Thyroid gland (tissue), 4 donors: Measurements from ENCODE around the gene KCNH1.

Experiments
- CTCF ChIP-seq, 6 experiments: fragments of 200-600 bp in 3 of 6; fragments of 450-650 bp in 3 of 6; sonication (generic) in 3 of 6; IDR thresholded peaks; one replicate each; pipeline ENCODE4 v1.5.1; 2016 to 2019; ENCODE audit warnings: antibody characterized with exemption in 6 of 6, mild to moderate bottlenecking in 2 of 6, inconsistent platforms in 1 of 6, moderate library complexity in 1 of 6
- POLR2A ChIP-seq, 2 donors: fragments of 450-650 bp; IDR thresholded peaks; one replicate each; pipeline ENCODE4 v1.6.1; 2017; ENCODE audit warnings: antibody characterized with exemption in 2 of 2, mild to moderate bottlenecking in 2 of 2, moderate library complexity in 1 of 2

- TF ChIP-seq CTCF (IDR thresholded peaks at IDR 0.05) = no peak
- no peak for TF ChIP-seq POLR2A (IDR thresholded peaks at IDR 0.05)
Observed at GRCh38 chr1:210696709-210697108, 437.2 kb downstream of the KCNH1 start.
